ENCODE data around the gene ZNF777. TPM values are rescaled to one million over a fixed set of nuclear protein-coding genes. Genes with fewer than 3 reads are reported as not detected.

ZNF777 gene
- total RNA-seq = 5.8 and 6.6 TPM in 2 replicates

DNA sequence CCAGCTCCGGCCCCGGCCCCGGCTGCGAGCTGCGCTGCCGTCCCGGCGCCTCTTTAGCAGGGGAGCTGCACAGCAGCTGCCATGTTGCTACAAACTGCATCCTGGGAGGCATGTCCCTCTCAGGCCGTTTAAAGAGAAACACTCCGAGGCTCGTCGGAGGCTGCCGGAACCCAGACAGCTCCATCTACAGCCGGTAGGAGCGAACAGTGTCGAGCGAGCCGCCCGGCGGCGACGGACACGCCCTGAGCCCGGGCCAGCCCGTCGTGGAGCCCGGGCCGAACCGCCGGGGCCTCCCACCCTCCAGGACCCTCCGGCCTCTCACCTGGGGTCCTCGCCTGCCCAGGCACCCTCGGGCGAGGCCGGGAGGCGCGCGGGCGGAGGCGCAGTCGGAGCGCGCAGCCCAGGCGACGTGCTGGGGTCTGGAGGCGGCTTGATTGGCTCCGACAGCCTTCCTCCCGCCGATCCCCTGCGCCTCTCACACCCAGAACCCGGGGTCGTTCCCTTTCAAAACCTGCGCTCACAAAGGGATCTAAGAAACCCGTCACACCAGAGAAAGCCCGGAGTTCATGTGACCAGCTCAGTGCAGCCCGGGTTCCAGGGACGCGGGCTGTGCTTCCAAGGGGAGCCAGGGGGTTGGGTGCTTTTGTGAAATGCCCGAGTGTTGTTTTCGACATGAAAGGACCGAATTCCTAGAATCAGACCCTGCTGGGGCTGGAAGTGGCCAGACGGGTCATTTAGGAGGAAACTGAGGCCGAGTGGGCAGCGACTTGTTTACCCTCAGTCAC, at the start of gene ZNF777:
ZNF777 (minus strand) TSS at position 570 of the 785 bp plus-strand sequence. CDS start 5,040 bp downstream, outside the sequence.
- peak; percentile 75 for DNase-seq (ENCODE audit: low read depth)
- Histone ChIP-seq H3K36me3 (ENCODE audit: control insufficient read depth, insufficient read depth, low read length) (peaks cover 1% of the 10 kb centered on the region), H3K4me3 (ENCODE audit: low read depth, low read length) (peak within 1 kb of the TSS; percentile 68), H3K27me3 (ENCODE audit: control insufficient read depth, insufficient read depth, low read length) (no peaks in the 10 kb centered on the region)
- no peak for FAIRE-seq
- TF ChIP-seq, protein P1, sequence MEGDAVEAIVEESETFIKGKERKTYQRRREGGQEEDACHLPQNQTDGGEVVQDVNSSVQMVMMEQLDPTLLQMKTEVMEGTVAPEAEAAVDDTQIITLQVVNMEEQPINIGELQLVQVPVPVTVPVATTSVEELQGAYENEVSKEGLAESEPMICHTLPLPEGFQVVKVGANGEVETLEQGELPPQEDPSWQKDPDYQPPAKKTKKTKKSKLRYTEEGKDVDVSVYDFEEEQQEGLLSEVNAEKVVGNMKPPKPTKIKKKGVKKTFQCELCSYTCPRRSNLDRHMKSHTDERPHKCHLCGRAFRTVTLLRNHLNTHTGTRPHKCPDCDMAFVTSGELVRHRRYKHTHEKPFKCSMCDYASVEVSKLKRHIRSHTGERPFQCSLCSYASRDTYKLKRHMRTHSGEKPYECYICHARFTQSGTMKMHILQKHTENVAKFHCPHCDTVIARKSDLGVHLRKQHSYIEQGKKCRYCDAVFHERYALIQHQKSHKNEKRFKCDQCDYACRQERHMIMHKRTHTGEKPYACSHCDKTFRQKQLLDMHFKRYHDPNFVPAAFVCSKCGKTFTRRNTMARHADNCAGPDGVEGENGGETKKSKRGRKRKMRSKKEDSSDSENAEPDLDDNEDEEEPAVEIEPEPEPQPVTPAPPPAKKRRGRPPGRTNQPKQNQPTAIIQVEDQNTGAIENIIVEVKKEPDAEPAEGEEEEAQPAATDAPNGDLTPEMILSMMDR (IDR thresholded peaks at IDR 0.05; ENCODE audit: insufficient read depth, low read length, severe bottlenecking) = peak; percentile 55

DNA sequence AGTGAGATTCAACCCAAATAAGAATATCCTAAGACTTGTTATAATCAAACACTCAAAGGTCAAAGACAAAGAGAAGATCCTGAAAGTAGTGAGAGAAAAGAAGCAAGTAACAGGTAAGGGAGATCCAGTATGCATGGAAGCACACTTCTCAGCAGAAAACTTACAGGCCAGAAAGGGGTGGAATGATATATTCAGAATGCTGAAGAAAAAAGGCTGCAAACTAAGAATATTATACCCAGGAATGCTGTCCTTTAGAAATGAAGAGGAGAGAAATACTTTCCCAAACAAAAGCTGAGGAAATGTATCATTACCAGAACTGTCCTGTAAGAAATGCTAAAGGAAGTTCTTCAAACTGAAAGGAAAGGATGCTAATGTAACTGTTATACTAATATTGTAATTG, 49.4 kb upstream of the ZNF777 start:
- TF ChIP-seq, protein P1 (IDR thresholded peaks at IDR 0.05; ENCODE audit: insufficient read depth, low read length, severe bottlenecking) = no peak
- no peak for DNase-seq (ENCODE audit: low read depth)
- Histone ChIP-seq H3K27me3 (ENCODE audit: control insufficient read depth, insufficient read depth, low read length) (no peaks in the 10 kb centered on the region), H3K36me3 (ENCODE audit: control insufficient read depth, insufficient read depth, low read length) (no peaks in the 10 kb centered on the region), H3K4me3 (ENCODE audit: low read depth, low read length) (no peak overlapping the region)
- FAIRE-seq = no peak

DNA sequence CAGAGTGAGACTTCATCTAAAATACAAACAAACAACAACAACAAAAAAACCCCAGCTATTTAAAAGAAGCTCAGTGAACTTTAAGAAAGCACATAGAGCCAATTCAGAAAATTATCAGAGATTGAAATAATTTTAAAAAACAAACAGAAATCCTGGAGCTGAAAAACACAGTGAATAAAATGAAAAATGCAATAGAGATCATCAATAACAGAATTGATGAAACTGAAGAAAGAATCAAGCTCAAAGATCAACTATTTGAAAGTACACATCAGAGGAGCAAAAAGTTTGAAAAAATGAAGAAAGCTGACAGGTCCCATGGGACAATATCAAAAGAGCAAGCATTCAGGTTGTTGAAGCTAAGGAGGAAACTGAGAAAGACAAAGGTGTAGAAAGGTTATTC, 48.9 kb upstream of the ZNF777 start:
- no peaks in the 10 kb centered on the region for H3K36me3 ChIP-seq (ENCODE audit: control insufficient read depth, insufficient read depth, low read length)
- no peak for DNase-seq (ENCODE audit: low read depth)
- no peaks in the 10 kb centered on the region for H3K27me3 ChIP-seq (ENCODE audit: control insufficient read depth, insufficient read depth, low read length)
- TF ChIP-seq, protein P1 (IDR thresholded peaks at IDR 0.05; ENCODE audit: insufficient read depth, low read length, severe bottlenecking) = no peak
- no peak overlapping the region for H3K4me3 ChIP-seq (ENCODE audit: low read depth, low read length)
- FAIRE-seq = no peak

DNA sequence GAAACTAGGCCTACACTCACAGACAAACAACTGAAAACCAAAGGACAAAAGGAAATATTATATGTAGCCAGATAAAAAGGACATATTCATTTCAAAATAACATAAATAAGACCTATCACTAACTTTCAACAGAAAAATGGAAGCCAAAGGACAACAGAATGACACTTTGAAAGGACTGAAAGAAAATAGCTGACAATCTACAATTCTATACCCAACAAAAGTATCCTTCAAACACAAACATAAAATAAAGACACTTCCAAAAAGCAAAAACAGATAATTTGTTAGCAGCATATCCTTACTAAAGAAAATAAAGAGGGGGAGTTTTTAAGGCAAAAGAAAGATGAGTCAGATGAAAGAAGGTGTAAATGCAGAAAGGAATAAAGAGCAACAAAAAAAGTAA, 44.7 kb upstream of the ZNF777 start:
- H3K27me3 ChIP-seq (ENCODE audit: control insufficient read depth, insufficient read depth, low read length) = no peaks in the 10 kb centered on the region
- no peaks in the 10 kb centered on the region for H3K36me3 ChIP-seq (ENCODE audit: control insufficient read depth, insufficient read depth, low read length)
- DNase-seq (ENCODE audit: low read depth) = no peak
- FAIRE-seq = no peak
- H3K4me3 ChIP-seq (ENCODE audit: low read depth, low read length) = no peak overlapping the region
- TF ChIP-seq, protein P1 (IDR thresholded peaks at IDR 0.05; ENCODE audit: insufficient read depth, low read length, severe bottlenecking) = no peak

DNA sequence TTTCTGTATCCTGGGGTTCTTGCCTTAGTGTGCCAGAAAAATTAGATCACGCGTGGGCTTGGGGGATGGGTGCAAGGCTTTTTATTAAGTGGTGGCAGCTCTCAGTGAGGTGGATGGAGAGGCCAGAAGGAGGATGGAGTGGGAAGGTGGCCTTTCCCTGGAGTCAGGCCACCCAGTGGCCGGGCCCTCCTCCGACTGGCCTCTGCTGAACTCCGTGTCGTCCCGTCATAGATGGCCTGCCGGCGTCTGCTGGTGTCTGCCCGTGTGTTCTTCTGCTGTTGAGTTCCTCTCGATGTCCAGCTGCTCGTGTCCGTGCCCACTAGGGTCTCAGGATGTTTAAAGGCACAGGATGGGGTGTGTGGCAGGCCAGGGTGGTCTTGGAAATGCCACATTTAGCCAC, 40.8 kb upstream of the ZNF777 start:
- Histone ChIP-seq H3K27me3 (ENCODE audit: control insufficient read depth, insufficient read depth, low read length) (no peaks in the 10 kb centered on the region), H3K36me3 (ENCODE audit: control insufficient read depth, insufficient read depth, low read length) (no peaks in the 10 kb centered on the region), H3K4me3 (ENCODE audit: low read depth, low read length) (no peak overlapping the region)
- TF ChIP-seq, protein P1 (IDR thresholded peaks at IDR 0.05; ENCODE audit: insufficient read depth, low read length, severe bottlenecking) = no peak
- no peak for FAIRE-seq
- no peak for DNase-seq (ENCODE audit: low read depth)

DNA sequence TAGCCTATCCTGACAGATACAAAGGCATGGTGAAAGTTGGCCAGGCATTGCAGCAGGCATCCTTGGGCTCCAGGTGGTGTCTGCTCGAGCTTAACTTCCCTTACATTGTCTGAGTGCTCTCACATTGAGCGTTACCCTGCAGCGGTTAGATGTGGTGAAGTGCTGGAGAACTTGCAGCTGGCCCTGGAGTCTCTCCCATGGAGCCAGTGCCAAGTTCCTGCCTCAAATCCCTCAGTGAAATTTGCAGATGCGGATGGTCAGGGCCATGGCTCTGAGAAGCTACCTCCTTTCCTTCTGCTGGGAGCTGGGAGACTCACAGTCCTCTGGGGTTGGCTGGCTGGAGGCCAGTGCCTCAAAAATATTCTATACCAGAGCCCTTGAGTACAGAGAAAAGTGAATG, 40.0 kb upstream of the ZNF777 start:
- DNase-seq (ENCODE audit: low read depth) (no peak), FAIRE-seq (no peak)
- no peaks in the 10 kb centered on the region for H3K36me3 ChIP-seq (ENCODE audit: control insufficient read depth, insufficient read depth, low read length)
- H3K4me3 ChIP-seq (ENCODE audit: low read depth, low read length) = no peak overlapping the region
- TF ChIP-seq, protein P1 (IDR thresholded peaks at IDR 0.05; ENCODE audit: insufficient read depth, low read length, severe bottlenecking) = no peak
- no peaks in the 10 kb centered on the region for H3K27me3 ChIP-seq (ENCODE audit: control insufficient read depth, insufficient read depth, low read length)
